HepG2 (cell line): ENCODE data around the gene USP10.

Experiments
- CTCF ChIP-seq: sonication (generic); formaldehyde crosslinking; IDR thresholded peaks from 2 replicates; pipeline ENCODE4 v1.5.0; 2020; ENCODE audit warnings: mild to moderate bottlenecking, missing genetic modification reagents, moderate library complexity
- E2F1 ChIP-seq: sonication (generic); formaldehyde crosslinking; IDR thresholded peaks from 2 replicates; pipeline ENCODE4 v1.5.0; 2020; ENCODE audit warnings: missing genetic modification reagents
- FOXP1 ChIP-seq, 2 experiments: fragments of 450-650 bp in 1 of 2; IDR thresholded peaks; 2 replicates each; pipeline ENCODE4 v1.6.1; 2017 to 2018; ENCODE audit warnings: antibody characterized with exemption in 1 of 2
- NFYB ChIP-seq: sonication (generic); formaldehyde crosslinking; IDR thresholded peaks from 2 replicates; pipeline ENCODE4 v1.4.0; 2020; ENCODE audit warnings: missing genetic modification reagents
- SIN3A ChIP-seq: IDR thresholded peaks from 2 replicates; pipeline ENCODE4 v1.6.1; 2011; ENCODE audit warnings: low read depth, mild to moderate bottlenecking, control low read depth, low read length, borderline replicate concordance
- ZNF703 ChIP-seq: sonication (generic); formaldehyde crosslinking; IDR thresholded peaks from 2 replicates; pipeline ENCODE4 v1.5.1; 2020; ENCODE audit warnings: missing genetic modification reagents, mild to moderate bottlenecking, moderate library complexity, borderline replicate concordance
- ZNF777 ChIP-seq: sonication (generic); formaldehyde crosslinking; IDR thresholded peaks from 2 replicates; pipeline ENCODE4 v1.4.0; 2020; ENCODE audit warnings: missing genetic modification reagents
- ZNF788 ChIP-seq: sonication (generic); formaldehyde crosslinking; IDR thresholded peaks from 2 replicates; pipeline ENCODE4 v1.5.0; 2020; ENCODE audit warnings: mild to moderate bottlenecking, missing genetic modification reagents, borderline replicate concordance

GRCh38 chr16:84803146-84803545, 103.3 kb downstream of the USP10 start:
- TF ChIP-seq CTCF (CRISPR knock-in tag) (no peak), E2F1 (CRISPR knock-in tag) (no peak), ZNF777 (CRISPR knock-in tag) (no peak), SIN3A (no peak), NFYB (no peak), ZNF788 (CRISPR knock-in tag) (no peak), ZNF703 (CRISPR knock-in tag) (no peak), FOXP1 (IDR thresholded peaks at IDR 0.05) (no peak), FOXP1 (CRISPR knock-in tag; IDR thresholded peaks at IDR 0.05) (no peak)
